Measurements from ENCODE around the gene LGALS1.

Gene LGALS1

DNA sequence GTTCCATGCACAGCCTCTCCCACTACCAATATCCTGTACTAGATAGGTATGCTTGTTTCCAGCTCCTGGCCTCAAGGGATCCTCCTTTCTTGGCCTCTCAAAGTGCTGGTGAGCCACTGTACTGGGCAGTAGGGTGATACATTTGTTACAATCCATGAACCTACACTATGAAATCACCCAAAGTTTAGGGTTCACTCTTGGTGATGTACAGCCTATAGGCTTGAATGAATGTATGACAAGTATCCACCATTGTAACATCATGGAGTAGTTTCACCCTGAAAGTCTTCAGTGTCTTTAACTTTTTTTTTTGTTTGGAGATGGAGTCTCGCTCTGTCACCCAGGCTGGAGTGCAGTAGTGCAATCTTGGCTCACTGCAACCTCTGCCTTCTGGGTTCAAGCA, 53.2 kb downstream of the LGALS1 start:
- DNase-seq: no peak
